Tibial nerve (tissue), 4 donors: ENCODE measurements around the gene PLXNB1.

Experiments used
- CTCF ChIP-seq, 5 experiments: fragments of 200-600 bp in 3 of 5; fragments of 450-650 bp in 2 of 5; sonication (generic) in 3 of 5; IDR thresholded peaks; one replicate each; pipeline ENCODE4 v1.5.1; 2016 to 2019; ENCODE audit warnings: antibody characterized with exemption in 5 of 5, mild to moderate bottlenecking in 3 of 5, moderate library complexity in 2 of 5
- EP300 ChIP-seq, 2 donors: sonication (generic); formaldehyde crosslinking; IDR thresholded peaks; one replicate each; pipeline ENCODE4 v1.6.1; 2017; ENCODE audit warnings: antibody characterized with exemption in 2 of 2, mild to moderate bottlenecking in 1 of 2
- POLR2A ChIP-seq, 2 donors: fragments of 450-650 bp; IDR thresholded peaks; one replicate each; pipeline ENCODE4 v1.6.1; 2017; ENCODE audit warnings: antibody characterized with exemption in 2 of 2, mild to moderate bottlenecking in 2 of 2, moderate library complexity in 2 of 2

DNA sequence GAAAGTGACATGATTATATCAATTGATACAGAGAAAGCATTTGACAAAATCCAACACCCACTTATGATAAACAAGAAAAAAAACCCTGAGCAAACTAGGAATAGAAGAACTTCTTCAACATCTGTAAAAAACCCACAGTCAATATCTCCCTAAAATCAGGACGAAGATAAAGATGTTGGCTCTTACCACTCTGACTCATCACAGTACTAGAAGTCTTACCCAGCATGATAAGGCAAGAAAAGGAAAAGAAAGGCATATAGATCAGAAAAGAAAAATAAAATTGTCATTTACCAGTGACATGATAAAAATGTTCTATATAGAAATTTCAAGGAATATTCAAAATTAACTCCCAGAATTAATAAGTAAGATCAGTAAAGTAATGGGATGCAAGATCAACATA, 65.0 kb downstream of the PLXNB1 start:
- TF ChIP-seq CTCF (IDR thresholded peaks at IDR 0.05) (no peak), POLR2A (IDR thresholded peaks at IDR 0.05) (no peak), EP300 (IDR thresholded peaks at IDR 0.05) (no peak)
